AG04450 (cell line): ENCODE data around the gene ADAMTS4. TPM values are rescaled to one million over a fixed set of nuclear protein-coding genes. Genes with fewer than 3 reads are reported as not detected.

Experiments used
- CTCF ChIA-PET: fragments of 300-600, 350-600 bp; formaldehyde crosslinking; extraction: SDS; loops from one replicate; lab custom pipeline; 2022; ENCODE audit warnings: antibody characterized with exemption, inconsistent platforms; lab: Charles Lee
- POLR2A ChIA-PET: fragments of 350-600 bp; formaldehyde crosslinking; extraction: SDS; loops from one replicate; lab custom pipeline; 2021; ENCODE audit warnings: antibody characterized with exemption, inconsistent platforms; lab: Yijun Ruan, JAX
- DNase-seq: peaks from one replicate; pipeline ENCODE4 v3.0.0-alpha.2; 2011; ENCODE audit warnings: low read depth, low spot score
- H3K27ac ChIP-seq: one replicate; pipeline ENCODE4 v1.5.1; 2012; ENCODE audit warnings: low read depth, low read length, control low read depth
- H3K27me3 ChIP-seq: one replicate; pipeline ENCODE4 v1.6.0; 2012; ENCODE audit warnings: low read length; ENCODE audit not compliant: control insufficient read depth, insufficient read depth
- H3K4me3 ChIP-seq: 2 replicates; pipeline ENCODE4 v1.5.1; 2011; ENCODE audit warnings: mild to moderate bottlenecking, low read depth, low read length, control low read depth
- H3K9me3 ChIP-seq: 2 replicates; pipeline ENCODE4 v1.5.1; 2012; ENCODE audit warnings: low read length; ENCODE audit not compliant: control insufficient read depth, insufficient read depth
- CTCF ChIP-seq: IDR thresholded peaks from 2 replicates; pipeline ENCODE4 v1.5.1; 2011; ENCODE audit warnings: low read depth, low read length, control low read depth, inconsistent platforms
- polyA plus RNA-seq: library from polyadenylated mRNA; depleted of rRNA; stranded (reverse); fragments of >200 nt; gene quantifications from 2 replicates; pipeline ENCODE4 v1.2.3, GENCODE V29; 2011

Gene ADAMTS4
- polyA plus RNA-seq, 1 experiment = 0.52 TPM

- H3K27me3 ChIP-seq = no peaks in the 10 kb centered on the region
- no peaks in the 10 kb centered on the region; the same call in 1 of the 2 replicates for H3K9me3 ChIP-seq
- DNase-seq = no peak
- CTCF ChIA-PET = interaction anchor here (0.8 kb wide), 1 partner anchor 81 kb away, joined by 3 read pairs; no protein-coding TSS in a partner anchor
- no peak overlapping the region for H3K27ac ChIP-seq
- H3K4me3 ChIP-seq = no peak overlapping the region
- POLR2A ChIA-PET = no interaction called here
- TF ChIP-seq CTCF = no peak
These were observed 36.8 kb downstream of the ADAMTS4 start for GRCh38 chr1:161162052-161162451.

GRCh38 chr1:161161652-161162051, 37.2 kb downstream of the ADAMTS4 start:
- Histone ChIP-seq H3K9me3 (no peaks in the 10 kb centered on the region; the same call in 1 of the 2 replicates), H3K27me3 (no peaks in the 10 kb centered on the region), H3K4me3 (no peak overlapping the region), H3K27ac (no peak overlapping the region)
- no peak for DNase-seq
- ChIA-PET CTCF (interaction anchor here (0.8 kb wide), 1 partner anchor 81 kb away, joined by 3 read pairs; no protein-coding TSS in a partner anchor), POLR2A (no interaction called here)
- TF ChIP-seq CTCF = no peak

- no peak for DNase-seq
- H3K4me3 ChIP-seq = peak overlapping the region; percentile 88; the same call in 1 of the 2 replicates
- H3K27me3 ChIP-seq = no peaks in the 10 kb centered on the region
- TF ChIP-seq CTCF = no peak
- no peaks in the 10 kb centered on the region; the same call in 1 of the 2 replicates for H3K9me3 ChIP-seq
- ChIA-PET CTCF (no interaction called here), POLR2A (no interaction called here)
- no peak overlapping the region for H3K27ac ChIP-seq
These were observed 38.1 kb downstream of the ADAMTS4 start for GRCh38 chr1:161160671-161161145.

- TF ChIP-seq CTCF = no peak
- H3K4me3 ChIP-seq = peak overlapping the region; percentile 88
- POLR2A ChIA-PET = interaction anchor here (1.0 kb wide), 1 partner anchor 27 kb away, joined by 4 read pairs; the partner anchor contains the start of gene DEDD
- H3K27ac ChIP-seq = peak overlapping the region; percentile 57
- no peaks in the 10 kb centered on the region; the same call in 1 of the 2 replicates for H3K9me3 ChIP-seq
- no peak for DNase-seq
- CTCF ChIA-PET = interaction anchor here (2.4 kb wide), 1 partner anchor 32 kb away, joined by 8 read pairs; no protein-coding TSS in a partner anchor
- H3K27me3 ChIP-seq = no peaks in the 10 kb centered on the region
These were observed 39.0 kb downstream of the ADAMTS4 start for GRCh38 chr1:161159913-161160243.

GRCh38 chr1:161159087-161159912, 39.6 kb downstream of the ADAMTS4 start, which contains the start of gene USP21:
TSS of gene USP21 (plus strand) at chr1:161159500. CDS start at chr1:161160641, 1,141 bp downstream.
- H3K27me3 ChIP-seq = no peaks in the 10 kb centered on the region
- TF ChIP-seq CTCF = peak; percentile 49
- no peaks in the 10 kb centered on the region; the same call in 1 of the 2 replicates for H3K9me3 ChIP-seq
- H3K27ac ChIP-seq = peak within 1 kb of the TSS; percentile 57
- CTCF ChIA-PET = interaction anchor here (2.4 kb wide), 1 partner anchor 33 kb away, joined by 8 read pairs; no protein-coding TSS in a partner anchor
- POLR2A ChIA-PET = interaction anchor here (1.0 kb wide), 1 partner anchor 27 kb away, joined by 4 read pairs; the partner anchor contains the start of gene DEDD
- H3K4me3 ChIP-seq = peak within 1 kb of the TSS; percentile 88
- DNase-seq = peak; percentile 51
